Stimulated activated CD4-positive, alpha-beta T cell treated with anti-CD3 and anti-CD28 coated beads, Interleukin-4, amount 100 ng/mL, for 4 hours (primary cell): ENCODE data around the gene HMSD.

Experiments used
- DNase-seq, 2 experiments: peaks; one replicate each; pipeline ENCODE4 v3.0.0-alpha.2; 2020

The HMSD gene

GRCh38 chr18:63997041-63997440 lies 47.9 kb downstream of the HMSD start:
- no peak for DNase-seq

- DNase-seq, result no peak
Observed at GRCh38 chr18:63997606-63998005, 48.5 kb downstream of the HMSD start.

- DNase-seq, result no peak
Observed at GRCh38 chr18:63999871-64000270, 50.8 kb downstream of the HMSD start.

GRCh38 chr18:64002581-64002980 lies 53.5 kb downstream of the HMSD start:
- no peak for DNase-seq

GRCh38 chr18:64009305-64009704 lies 60.2 kb downstream of the HMSD start:
- no peak for DNase-seq
